Inferior parietal cortex (tissue), 1 donor: ENCODE measurements around the gene TSPAN18.
"Not testable (repeated sequence)": the region's sequence is repeated elsewhere in the genome, so short reads cannot be mapped to it uniquely, and the experiment has no call there.

Experiments
- DNase-seq: peaks from one replicate; pipeline ENCODE4 v3.0.0-alpha.2; 2016; ENCODE audit errors: extremely low spot score

Gene TSPAN18

DNA sequence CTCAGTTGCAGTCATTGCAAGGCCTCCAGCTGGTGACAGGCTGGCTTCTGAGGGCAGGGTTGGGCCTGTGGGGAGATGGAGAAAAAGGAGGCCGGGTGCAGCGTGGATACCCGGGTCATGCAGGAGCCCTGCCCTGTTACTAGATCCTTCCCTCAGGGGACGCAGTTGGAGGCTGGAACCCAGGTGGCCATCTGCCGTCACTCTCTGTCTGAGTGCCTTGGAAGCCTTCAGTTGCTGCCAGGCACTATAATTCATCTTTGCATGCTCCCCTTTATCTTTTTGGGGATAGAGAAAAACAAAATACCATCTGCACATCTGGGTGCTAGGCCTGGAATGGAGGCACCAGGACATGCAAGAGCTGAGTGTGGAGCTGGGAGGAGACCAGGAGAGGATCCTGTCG, 141.3 kb downstream of the TSPAN18 start:
- DNase-seq: no peak

DNA sequence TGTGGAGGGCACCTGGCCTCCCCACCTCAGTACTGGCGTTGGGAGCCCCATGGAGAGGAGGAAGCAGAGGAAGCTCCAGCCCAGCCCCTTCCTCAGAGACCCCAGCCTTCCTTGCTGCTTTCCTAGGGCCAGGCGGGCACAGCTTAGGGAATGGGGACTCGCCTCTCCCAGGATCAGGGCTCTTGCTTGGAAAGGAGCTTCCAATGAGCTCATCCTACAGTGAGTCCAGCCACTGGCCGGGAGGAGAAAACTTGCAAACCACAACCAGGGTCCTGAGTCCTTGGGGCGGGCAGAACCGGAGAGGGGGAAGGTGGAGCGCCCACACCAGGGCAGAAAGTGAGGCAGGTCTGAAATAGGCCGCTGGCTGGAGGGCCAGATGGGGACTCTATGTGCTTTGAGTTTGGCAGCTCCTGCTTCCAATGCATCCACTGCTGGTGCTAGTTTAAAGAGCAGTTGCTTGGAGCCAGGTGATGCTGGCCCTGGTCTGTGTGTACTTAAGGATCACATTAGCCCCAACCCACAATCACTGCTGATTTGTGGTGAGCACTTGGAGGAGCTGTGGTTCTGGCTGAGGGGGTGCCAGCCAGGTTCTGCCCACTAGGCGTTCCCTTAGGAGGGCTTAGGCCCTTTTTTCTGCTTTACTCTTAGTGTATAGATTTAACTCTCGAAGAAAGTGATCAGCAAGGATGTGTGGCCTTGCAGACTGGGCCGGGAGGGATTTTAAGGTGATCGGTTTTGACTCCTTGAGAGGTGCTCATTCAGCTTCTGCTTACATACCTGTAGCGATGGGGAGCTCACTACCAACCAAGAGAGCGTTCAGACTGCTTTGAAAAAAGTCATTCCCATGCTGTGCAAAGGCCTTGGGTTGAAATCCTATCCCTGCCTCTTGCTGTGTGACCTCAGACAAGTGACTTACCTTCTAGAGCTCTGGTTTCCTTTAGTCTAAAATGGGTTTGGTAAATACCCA, 142.0 kb downstream of the TSPAN18 start:
- no peak for DNase-seq

- no peak for DNase-seq
Measured at GRCh38 chr11:44870181-44870580, 143.4 kb downstream of the TSPAN18 start.

DNA sequence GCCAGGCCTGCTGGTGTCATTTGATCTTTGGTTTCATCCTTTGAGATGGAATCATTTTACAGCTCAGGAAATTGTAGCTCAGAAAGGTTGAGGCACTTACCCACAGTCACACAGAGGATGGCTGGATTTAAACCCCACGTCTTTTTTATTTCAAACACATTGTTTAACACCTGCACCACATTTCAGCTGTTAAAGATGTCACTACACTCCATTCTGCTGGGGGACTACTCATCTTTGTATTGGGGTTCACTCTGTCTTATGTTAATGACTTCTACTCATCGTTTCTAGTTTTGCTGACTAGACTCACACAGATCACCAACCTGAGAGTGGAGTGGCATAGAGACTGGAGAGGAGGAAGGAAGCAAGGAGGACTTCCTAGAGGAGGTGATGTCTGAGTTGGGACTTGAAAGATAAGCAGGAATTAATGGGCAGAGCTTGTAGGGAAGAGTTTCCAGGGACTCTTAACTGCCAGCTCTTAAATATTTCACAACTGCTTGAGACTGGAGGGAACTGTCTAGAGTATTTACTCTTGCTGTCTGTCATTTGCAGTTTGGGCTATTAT, 143.9 kb downstream of the TSPAN18 start:
- DNase-seq: no peak

GRCh38 chr11:44871682-44872081, 144.9 kb downstream of the TSPAN18 start:
- DNase-seq: not testable (repeated sequence)

- no peak for DNase-seq
Measured at GRCh38 chr11:44872556-44872955, 145.8 kb downstream of the TSPAN18 start.

GRCh38 chr11:44873537-44873936, 146.8 kb downstream of the TSPAN18 start:
- DNase-seq: no peak

DNA sequence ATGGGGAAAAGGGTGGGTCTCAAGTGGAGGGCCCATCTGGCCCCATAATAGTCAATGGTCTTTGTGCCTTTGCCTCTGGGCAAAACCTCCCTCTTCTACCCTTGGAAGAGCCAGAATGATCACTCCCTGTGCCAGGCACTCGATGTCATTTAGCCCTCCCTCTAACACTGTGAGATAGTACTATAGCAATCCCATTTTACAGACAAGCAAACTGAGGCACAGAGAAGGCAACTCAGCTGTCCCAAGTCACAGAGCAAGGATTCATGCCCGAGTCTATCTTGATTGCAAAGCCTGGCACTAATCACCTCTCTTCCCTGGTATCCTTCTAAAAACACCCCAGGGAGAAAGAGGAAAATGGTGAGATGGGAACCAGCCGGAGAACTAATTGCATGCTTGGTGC, 147.5 kb downstream of the TSPAN18 start:
- no peak for DNase-seq

- no peak for DNase-seq
Measured at GRCh38 chr11:44875037-44875436, 148.3 kb downstream of the TSPAN18 start.

DNA sequence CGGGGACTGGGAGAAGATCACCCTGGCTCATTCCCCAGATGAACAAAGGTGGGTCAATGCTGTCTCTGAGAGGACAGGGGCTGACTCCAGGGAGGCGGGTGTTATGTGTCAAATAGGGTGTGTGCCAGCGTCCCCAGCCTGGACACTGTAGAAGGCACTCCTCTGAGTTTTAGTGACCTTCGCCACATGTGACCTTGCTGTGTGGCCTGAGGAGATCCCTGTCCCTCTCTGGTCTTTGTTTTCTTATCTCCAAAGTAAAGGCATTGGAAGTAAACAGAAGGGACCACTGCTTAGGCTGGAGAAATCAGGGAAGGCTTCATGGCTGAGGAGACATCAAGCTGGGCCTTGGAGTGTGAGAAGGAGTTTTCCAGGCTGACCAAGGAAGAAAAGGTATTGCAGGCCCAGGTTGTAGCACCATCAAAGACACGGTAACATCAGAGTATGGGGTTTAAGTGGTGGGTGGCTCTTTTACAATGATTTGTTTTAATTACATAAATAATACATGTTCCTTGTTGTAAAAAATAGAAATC, 149.5 kb downstream of the TSPAN18 start:
- DNase-seq: no peak

DNA sequence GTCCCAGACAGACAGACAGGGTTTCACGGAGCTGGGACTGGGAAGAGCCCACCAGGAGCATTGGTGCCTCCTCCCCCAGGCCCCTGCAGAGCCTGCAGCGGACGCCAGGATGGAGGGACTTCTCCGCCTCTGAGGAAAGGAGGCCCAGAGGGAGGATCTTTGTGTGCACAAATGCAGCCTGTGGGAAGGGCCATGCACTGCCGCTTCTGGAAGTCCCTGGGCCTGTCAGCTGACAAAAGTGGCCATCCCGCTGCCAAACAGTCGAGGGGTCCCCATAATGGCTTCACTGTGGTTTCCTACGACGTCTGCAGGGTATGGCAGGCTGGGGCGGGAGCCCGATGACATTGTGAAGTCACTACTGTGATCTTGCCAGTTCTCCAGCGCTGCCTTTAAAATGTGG, 150.1 kb downstream of the TSPAN18 start:
- DNase-seq: no peak

- no peak for DNase-seq
Measured at GRCh38 chr11:44877571-44878497, 151.1 kb downstream of the TSPAN18 start.

GRCh38 chr11:44878711-44879110, 151.9 kb downstream of the TSPAN18 start:
- DNase-seq: no peak

- no peak for DNase-seq
Measured at GRCh38 chr11:44879432-44879831, 152.7 kb downstream of the TSPAN18 start.

DNA sequence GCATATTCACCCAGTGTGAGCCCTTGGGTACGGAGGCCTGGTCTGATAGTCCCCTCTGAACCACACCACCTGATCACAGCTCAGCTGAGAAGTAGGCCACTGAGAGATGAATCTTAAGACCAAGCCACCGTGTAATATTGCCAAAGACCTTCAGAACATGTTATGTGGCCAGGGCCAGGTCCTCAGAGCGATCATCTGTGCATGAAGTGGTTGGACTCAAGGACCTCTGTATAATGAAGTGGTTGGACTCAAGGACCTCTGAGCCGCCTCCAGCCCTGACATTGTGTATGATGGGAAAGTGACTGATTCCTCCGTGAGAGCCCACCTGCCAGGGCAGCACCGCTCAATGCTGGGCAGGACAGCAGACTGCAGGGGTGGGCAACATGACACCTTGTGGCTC, 153.7 kb downstream of the TSPAN18 start:
- no peak for DNase-seq

- DNase-seq: no peak
Measured at GRCh38 chr11:44880953-44881352, 154.2 kb downstream of the TSPAN18 start.

GRCh38 chr11:44883277-44883676, 156.5 kb downstream of the TSPAN18 start:
- no peak for DNase-seq

DNA sequence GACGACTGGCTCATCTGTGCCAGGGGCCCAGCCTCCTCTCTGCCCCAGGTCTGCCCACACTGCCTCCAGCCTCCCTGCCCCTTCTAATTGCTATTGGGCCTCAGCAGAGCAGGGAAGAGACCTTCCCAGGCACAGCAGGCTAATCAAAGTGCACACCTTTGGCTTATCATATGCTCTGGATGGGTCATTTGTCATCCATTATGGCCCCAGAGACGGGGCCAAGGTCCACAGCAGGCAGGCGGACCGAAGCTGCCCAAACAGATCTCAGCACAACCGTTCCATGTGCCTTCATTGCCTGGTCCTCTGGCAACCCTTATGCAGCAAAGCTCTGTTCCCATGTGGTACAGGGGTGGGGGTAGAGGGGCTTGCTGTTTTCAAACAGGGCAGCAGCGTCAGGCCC, 157.3 kb downstream of the TSPAN18 start:
- DNase-seq: no peak

- DNase-seq: no peak
Measured at GRCh38 chr11:44885065-44885810, 158.5 kb downstream of the TSPAN18 start.

- no peak for DNase-seq
Measured at GRCh38 chr11:44885919-44886789, 159.4 kb downstream of the TSPAN18 start.
